ENCODE measurements around the gene SMCO4. TPM values are rescaled to one million over a fixed set of nuclear protein-coding genes. Genes with fewer than 3 reads are reported as not detected.
"Not testable (repeated sequence)": the region's sequence is repeated elsewhere in the genome, so short reads cannot be mapped to it uniquely, and the experiment has no call there.

SMCO4 gene, protein sequence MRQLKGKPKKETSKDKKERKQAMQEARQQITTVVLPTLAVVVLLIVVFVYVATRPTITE
- total RNA-seq, result 33.4 and 34.8 TPM in 2 replicates

GRCh38 chr11:93543292-93543977, at the start of gene SMCO4:
Gene SMCO4 (minus strand): TSS chr11:93543391. CDS start chr11:93479189, 64,202 bp downstream.
- H3K4me3 Mint-ChIP-seq, result peak within 1 kb of the TSS; percentile 93
- H3K27me3 Mint-ChIP-seq (ENCODE audit: insufficient read depth), result peaks cover 3% of the 10 kb centered on the region
- peaks cover 28% of the 10 kb centered on the region for H3K4me1 Mint-ChIP-seq (ENCODE audit: low read depth)
- peak; percentile 67 for DNase-seq (ENCODE audit: low spot score)
- intact Hi-C loops (cut with micrococcal nuclease), result loop anchor here (1.0 to 5.0 kb wide), 11 partner anchors 41 to 999 kb away; partner anchors contain the start of genes C11orf54, CEP295, FUT4 and MED17
- peak within 1 kb of the TSS; percentile 85 for H3K27ac Mint-ChIP-seq
- H3K36me3 Mint-ChIP-seq (ENCODE audit: low read depth), result no peaks in the 10 kb centered on the region
- H3K9me3 Mint-ChIP-seq, result no peaks in the 10 kb centered on the region

DNA sequence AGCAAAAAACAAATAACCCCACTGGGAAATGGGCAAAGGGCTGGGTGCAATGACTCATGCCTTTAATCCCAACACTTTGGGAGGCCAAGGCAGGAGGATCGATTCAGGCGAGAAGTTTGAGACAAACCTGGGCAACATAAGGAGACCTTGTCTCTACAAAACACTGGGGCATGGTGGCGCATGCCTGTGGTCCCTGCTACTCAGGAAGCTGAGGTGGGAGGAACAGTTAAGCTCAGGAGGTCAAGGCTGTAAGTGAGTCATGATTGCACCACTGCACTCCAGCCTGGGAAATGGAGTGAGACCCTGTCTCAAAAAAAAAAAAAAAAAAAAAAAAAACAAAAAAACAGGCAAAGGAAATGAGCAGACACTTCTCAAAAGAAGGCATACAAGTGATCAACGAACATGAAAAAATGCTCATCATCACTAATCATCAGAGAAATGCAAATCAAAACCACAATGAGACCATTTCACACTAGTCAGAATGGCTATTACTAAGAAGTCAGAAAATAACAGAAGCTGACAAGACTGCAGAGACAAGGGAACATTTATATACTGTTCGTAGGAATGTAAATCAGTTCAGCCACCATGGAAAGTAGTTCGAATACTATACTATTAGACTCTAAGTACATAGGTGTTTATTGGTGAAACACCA, 48.2 kb upstream of the SMCO4 start:
- Mint-ChIP-seq H3K36me3 (ENCODE audit: low read depth) (no peaks in the 10 kb centered on the region), H3K27ac (no peak overlapping the region), H3K4me1 (ENCODE audit: low read depth) (no peaks in the 10 kb centered on the region), H3K27me3 (ENCODE audit: insufficient read depth) (peaks cover 4% of the 10 kb centered on the region), H3K4me3 (no peak overlapping the region), H3K9me3 (no peaks in the 10 kb centered on the region)
- intact Hi-C loops (cut with micrococcal nuclease), result no loop called here
- DNase-seq (ENCODE audit: low spot score), result no peak

GRCh38 chr11:93589347-93589746, 46.2 kb upstream of the SMCO4 start:
- H3K9me3 Mint-ChIP-seq, result no peaks in the 10 kb centered on the region
- DNase-seq (ENCODE audit: low spot score), result no peak
- H3K27me3 Mint-ChIP-seq (ENCODE audit: insufficient read depth), result peaks cover 4% of the 10 kb centered on the region
- H3K4me3 Mint-ChIP-seq, result no peak overlapping the region
- intact Hi-C loops (cut with micrococcal nuclease), result no loop called here
- H3K27ac Mint-ChIP-seq, result no peak overlapping the region
- H3K4me1 Mint-ChIP-seq (ENCODE audit: low read depth), result no peaks in the 10 kb centered on the region
- no peaks in the 10 kb centered on the region for H3K36me3 Mint-ChIP-seq (ENCODE audit: low read depth)

DNA sequence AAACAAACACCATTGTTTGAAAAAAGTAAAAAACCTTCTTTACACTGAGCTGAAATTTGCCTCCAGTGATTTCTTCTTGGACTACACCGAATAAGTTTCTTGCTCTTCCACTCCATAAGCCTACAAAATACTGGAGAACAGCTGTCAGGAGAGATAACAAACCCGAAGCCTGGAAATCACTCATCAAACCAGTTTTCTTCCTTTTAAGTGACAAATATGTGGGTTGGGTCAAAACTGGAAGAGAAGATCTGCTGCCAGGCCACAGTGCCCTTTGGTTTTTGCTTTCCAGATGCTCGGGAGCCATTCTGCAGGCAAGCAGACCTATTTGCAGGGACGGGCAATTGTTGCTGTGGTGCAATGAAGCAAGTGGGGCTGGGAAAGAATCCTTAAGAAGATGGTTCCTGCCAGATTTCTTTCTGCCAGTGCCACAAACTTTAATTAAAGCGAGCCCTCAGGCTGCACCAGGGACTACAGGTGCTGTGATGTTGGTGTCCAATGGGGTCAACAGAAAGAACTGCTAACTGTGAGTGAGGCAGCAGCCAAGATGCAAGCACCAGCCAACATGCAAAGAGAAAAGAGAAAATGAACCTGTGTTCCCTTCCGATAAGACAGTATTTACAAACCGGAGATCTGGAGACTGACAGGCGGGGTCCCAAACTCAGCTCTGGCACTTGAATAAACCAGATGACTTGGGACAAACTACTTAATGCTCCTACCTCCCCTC, 44.8 kb upstream of the SMCO4 start:
- Mint-ChIP-seq H3K27ac (no peak overlapping the region), H3K36me3 (ENCODE audit: low read depth) (no peaks in the 10 kb centered on the region), H3K4me1 (ENCODE audit: low read depth) (no peaks in the 10 kb centered on the region), H3K4me3 (no peak overlapping the region), H3K27me3 (ENCODE audit: insufficient read depth) (peaks cover 4% of the 10 kb centered on the region), H3K9me3 (no peaks in the 10 kb centered on the region)
- intact Hi-C loops (cut with micrococcal nuclease), result no loop called here
- DNase-seq (ENCODE audit: low spot score), result no peak

GRCh38 chr11:93587425-93587824, 44.2 kb upstream of the SMCO4 start:
- H3K27me3 Mint-ChIP-seq (ENCODE audit: insufficient read depth); H3K9me3 Mint-ChIP-seq; H3K4me1 Mint-ChIP-seq (ENCODE audit: low read depth); H3K4me3 Mint-ChIP-seq; H3K27ac Mint-ChIP-seq; H3K36me3 Mint-ChIP-seq (ENCODE audit: low read depth); DNase-seq (ENCODE audit: low spot score); intact Hi-C loops (cut with micrococcal nuclease): not testable (repeated sequence)

- Mint-ChIP-seq H3K9me3 (no peaks in the 10 kb centered on the region), H3K36me3 (ENCODE audit: low read depth) (no peaks in the 10 kb centered on the region), H3K4me3 (no peak overlapping the region), H3K27me3 (ENCODE audit: insufficient read depth) (peaks cover 4% of the 10 kb centered on the region), H3K27ac (no peak overlapping the region), H3K4me1 (ENCODE audit: low read depth) (no peaks in the 10 kb centered on the region)
- intact Hi-C loops (cut with micrococcal nuclease), result no loop called here
- DNase-seq (ENCODE audit: low spot score), result no peak
Measured at GRCh38 chr11:93585758-93586157, 42.6 kb upstream of the SMCO4 start.

GRCh38 chr11:93583490-93583889, 40.3 kb upstream of the SMCO4 start:
- peaks cover 4% of the 10 kb centered on the region for H3K4me1 Mint-ChIP-seq (ENCODE audit: low read depth)
- intact Hi-C loops (cut with micrococcal nuclease), result no loop called here

GRCh38 chr11:93579187-93579751, 36.1 kb upstream of the SMCO4 start:
- H3K9me3 Mint-ChIP-seq, result no peaks in the 10 kb centered on the region
- no peak overlapping the region for H3K27ac Mint-ChIP-seq
- no peaks in the 10 kb centered on the region for H3K36me3 Mint-ChIP-seq (ENCODE audit: low read depth)
- peaks cover 4% of the 10 kb centered on the region for H3K4me1 Mint-ChIP-seq (ENCODE audit: low read depth)
- no peak overlapping the region for H3K4me3 Mint-ChIP-seq
- intact Hi-C loops (cut with micrococcal nuclease), result no loop called here
- H3K27me3 Mint-ChIP-seq (ENCODE audit: insufficient read depth), result peaks cover 5% of the 10 kb centered on the region
- no peak for DNase-seq (ENCODE audit: low spot score)

More at GRCh38 chr11:93583490-93583889, 40.3 kb upstream of the SMCO4 start:
- DNase-seq (ENCODE audit: low spot score), result no peak
- Mint-ChIP-seq H3K36me3 (ENCODE audit: low read depth) (no peaks in the 10 kb centered on the region), H3K27me3 (ENCODE audit: insufficient read depth) (peaks cover 3% of the 10 kb centered on the region), H3K27ac (no peak overlapping the region), H3K9me3 (no peaks in the 10 kb centered on the region), H3K4me3 (no peak overlapping the region)

GRCh38 chr11:93577286-93577685, 34.1 kb upstream of the SMCO4 start:
- H3K27ac Mint-ChIP-seq, result no peak overlapping the region
- peaks cover 4% of the 10 kb centered on the region for H3K4me1 Mint-ChIP-seq (ENCODE audit: low read depth)
- peaks cover 5% of the 10 kb centered on the region for H3K27me3 Mint-ChIP-seq (ENCODE audit: insufficient read depth)
- H3K9me3 Mint-ChIP-seq, result no peaks in the 10 kb centered on the region
- H3K4me3 Mint-ChIP-seq, result no peak overlapping the region
- DNase-seq (ENCODE audit: low spot score), result no peak
- intact Hi-C loops (cut with micrococcal nuclease), result no loop called here
- H3K36me3 Mint-ChIP-seq (ENCODE audit: low read depth), result no peaks in the 10 kb centered on the region

DNA sequence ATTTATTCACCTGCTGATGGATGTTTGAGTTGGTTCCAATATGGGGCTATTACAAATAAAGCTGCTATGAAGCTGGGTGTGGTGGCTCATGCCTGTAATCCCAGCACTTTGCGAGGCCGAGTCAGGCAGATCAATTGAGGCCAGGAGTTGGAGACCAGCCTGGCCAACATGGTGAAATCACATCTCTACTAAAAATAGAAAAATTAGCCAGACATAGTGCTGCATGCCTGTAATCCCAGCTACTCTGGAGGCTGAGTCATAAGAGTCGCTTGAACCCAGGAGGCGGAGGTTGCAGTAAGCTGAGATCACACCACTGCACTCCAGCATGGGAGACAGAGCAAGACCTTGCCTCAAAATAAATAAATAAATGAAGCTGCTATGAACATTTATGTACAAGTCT, 33.7 kb upstream of the SMCO4 start:
- H3K9me3 Mint-ChIP-seq; H3K4me1 Mint-ChIP-seq (ENCODE audit: low read depth); H3K36me3 Mint-ChIP-seq (ENCODE audit: low read depth): not testable (repeated sequence)

GRCh38 chr11:93574638-93575220, 31.5 kb upstream of the SMCO4 start:
- H3K4me3 Mint-ChIP-seq, result no peak overlapping the region
- peaks cover 4% of the 10 kb centered on the region for H3K4me1 Mint-ChIP-seq (ENCODE audit: low read depth)
- H3K27me3 Mint-ChIP-seq (ENCODE audit: insufficient read depth), result peaks cover 4% of the 10 kb centered on the region
- no peaks in the 10 kb centered on the region for H3K36me3 Mint-ChIP-seq (ENCODE audit: low read depth)
- H3K9me3 Mint-ChIP-seq, result no peaks in the 10 kb centered on the region
- no peak overlapping the region for H3K27ac Mint-ChIP-seq
- no peak for DNase-seq (ENCODE audit: low spot score)
- intact Hi-C loops (cut with micrococcal nuclease), result no loop called here

More for the DNA sequence above, 33.7 kb upstream of the SMCO4 start:
- H3K27ac Mint-ChIP-seq; intact Hi-C loops (cut with micrococcal nuclease); H3K4me3 Mint-ChIP-seq; H3K27me3 Mint-ChIP-seq (ENCODE audit: insufficient read depth); DNase-seq (ENCODE audit: low spot score): not testable (repeated sequence)

GRCh38 chr11:93573184-93573583, 30.0 kb upstream of the SMCO4 start:
- intact Hi-C loops (cut with micrococcal nuclease), result no loop called here
- Mint-ChIP-seq H3K27me3 (ENCODE audit: insufficient read depth) (peaks cover 7% of the 10 kb centered on the region), H3K36me3 (ENCODE audit: low read depth) (no peaks in the 10 kb centered on the region), H3K4me1 (ENCODE audit: low read depth) (no peaks in the 10 kb centered on the region), H3K9me3 (no peaks in the 10 kb centered on the region), H3K27ac (no peak overlapping the region), H3K4me3 (no peak overlapping the region)
- no peak for DNase-seq (ENCODE audit: low spot score)
